Hematopoietic multipotent progenitor cell treated with erythropoietin and hydrocortisone succinate and interleukin-3 and kit ligand, for 8 days (in vitro differentiated cells): Measurements from ENCODE around the gene TGIF2.
"Not testable (repeated sequence)": the region's sequence is repeated elsewhere in the genome, so short reads cannot be mapped to it uniquely, and the experiment has no call there.

Source experiments
- DNase-seq: peaks from one replicate; pipeline ENCODE4 v3.0.0-alpha.2; 2015

TGIF2 gene

GRCh38 chr20:36620917-36621316 lies 47.5 kb downstream of the TGIF2 start:
- DNase-seq = no peak

GRCh38 chr20:36623444-36623843 lies 50.0 kb downstream of the TGIF2 start:
- DNase-seq = no peak

DNA sequence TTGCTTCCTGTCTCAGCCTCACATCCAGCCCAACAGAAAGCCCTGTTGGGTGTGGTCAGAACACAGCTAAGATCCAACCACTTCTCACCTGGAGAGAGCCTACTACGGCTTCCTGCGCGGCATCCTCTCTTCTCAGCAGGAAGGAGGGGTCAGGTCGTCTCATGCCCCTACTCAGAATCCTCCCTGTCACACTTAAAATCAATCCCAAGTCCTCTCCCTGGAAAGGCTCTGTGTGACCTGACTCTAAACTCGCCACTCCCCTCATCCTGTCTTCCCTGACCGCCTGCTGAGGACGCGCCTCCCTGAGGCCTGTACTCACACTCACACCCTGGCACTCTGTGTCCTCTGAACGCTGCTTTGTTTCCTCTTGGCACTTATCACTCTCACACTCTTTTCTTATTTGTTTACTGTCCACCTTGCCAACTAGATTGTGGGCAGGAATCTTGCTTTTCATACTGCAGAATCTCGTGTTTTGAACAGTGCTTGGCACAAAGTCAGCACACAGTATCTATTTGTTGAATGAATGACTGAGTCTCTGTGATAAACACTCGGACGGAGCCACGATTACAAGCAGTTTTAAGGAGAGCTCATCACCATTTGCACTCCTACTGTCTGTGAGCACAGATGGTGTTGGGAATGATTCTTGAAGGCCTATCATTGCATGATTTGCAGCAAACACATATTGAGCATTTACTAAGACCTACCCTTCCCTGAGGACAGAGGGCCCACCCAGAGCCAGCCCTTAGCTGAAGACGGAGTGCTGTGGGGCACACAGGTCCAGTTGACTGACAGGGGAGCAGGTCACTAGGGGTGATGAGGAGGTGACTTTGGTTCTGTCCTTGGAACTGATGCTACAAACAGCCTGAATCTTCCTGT lies 50.9 kb downstream of the TGIF2 start:
- DNase-seq = peak; percentile 92

GRCh38 chr20:36624944-36625324 lies 51.5 kb downstream of the TGIF2 start:
- no peak for DNase-seq

DNA sequence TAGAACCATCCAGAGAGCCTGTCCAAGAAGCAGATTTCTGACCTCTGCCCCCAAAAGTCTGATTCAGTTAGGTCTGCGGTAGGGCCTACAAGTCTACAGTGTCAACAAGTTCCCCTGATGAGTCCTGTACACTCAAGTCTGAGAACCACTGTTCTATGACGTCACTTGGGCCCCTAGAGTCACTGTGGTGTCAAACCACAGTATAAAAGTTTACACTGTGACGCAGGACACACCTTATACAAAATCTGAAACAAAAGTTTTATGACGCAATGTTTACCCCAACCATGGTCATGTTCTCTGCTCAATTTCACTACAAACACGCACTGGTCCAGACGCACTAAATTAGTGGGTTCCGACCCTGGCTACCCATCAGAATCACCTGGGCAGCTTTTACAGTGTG lies 54.7 kb downstream of the TGIF2 start:
- DNase-seq = no peak

- DNase-seq = no peak
Measured at GRCh38 chr20:36629719-36630681, 56.6 kb downstream of the TGIF2 start.

- DNase-seq = no peak
Measured at GRCh38 chr20:36631646-36632045, 58.2 kb downstream of the TGIF2 start.

GRCh38 chr20:36632147-36632486 lies 58.7 kb downstream of the TGIF2 start:
- DNase-seq = no peak

GRCh38 chr20:36632487-36633284 lies 59.3 kb downstream of the TGIF2 start:
- DNase-seq = no peak

GRCh38 chr20:36633285-36633772 lies 59.9 kb downstream of the TGIF2 start:
- no peak for DNase-seq

DNA sequence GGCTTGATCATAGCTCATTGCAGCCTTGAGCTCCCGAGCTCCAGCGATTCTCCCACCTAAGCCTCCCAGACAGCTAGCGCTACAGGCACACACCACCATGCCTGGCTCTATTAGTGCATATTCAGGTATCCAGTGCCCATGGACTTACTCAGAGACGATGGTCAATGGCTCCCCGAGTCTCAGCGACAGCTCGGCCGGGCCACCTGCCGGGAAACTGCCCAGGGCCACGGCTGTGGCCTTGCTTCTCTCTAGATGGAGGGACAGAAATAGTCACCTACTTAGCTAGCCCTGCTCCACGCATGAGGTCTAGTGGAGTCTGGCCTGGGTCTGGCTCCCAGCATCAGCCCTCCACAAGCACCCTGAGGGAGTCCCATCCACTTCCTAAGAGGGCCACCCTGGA lies 60.9 kb downstream of the TGIF2 start:
- DNase-seq = no peak

DNA sequence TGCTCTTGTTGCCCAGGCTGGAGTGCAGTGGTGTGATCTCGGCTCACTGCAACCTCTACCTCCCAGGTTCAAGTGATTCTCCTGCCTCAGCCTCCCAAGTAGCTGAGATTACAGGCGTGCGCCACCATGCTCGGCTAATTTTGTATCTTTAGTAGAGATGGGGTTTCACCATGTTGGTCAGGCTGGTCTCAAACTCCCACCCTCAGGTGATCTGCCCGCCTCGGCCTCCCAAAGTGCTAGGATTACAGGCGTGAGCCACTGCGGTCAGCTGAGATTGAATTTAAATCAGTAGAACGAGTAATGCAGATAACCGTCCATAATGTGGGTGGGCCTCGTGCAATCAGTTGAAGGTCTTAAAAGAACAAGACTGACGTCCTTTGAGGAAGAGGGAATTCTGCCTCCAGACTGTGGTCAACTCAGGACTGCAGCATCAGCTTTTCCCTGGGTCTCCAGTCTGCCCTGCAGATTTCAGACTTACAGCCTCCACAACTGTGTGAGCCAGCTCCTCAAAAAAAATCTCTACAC lies 65.5 kb downstream of the TGIF2 start:
- DNase-seq = not testable (repeated sequence)

DNA sequence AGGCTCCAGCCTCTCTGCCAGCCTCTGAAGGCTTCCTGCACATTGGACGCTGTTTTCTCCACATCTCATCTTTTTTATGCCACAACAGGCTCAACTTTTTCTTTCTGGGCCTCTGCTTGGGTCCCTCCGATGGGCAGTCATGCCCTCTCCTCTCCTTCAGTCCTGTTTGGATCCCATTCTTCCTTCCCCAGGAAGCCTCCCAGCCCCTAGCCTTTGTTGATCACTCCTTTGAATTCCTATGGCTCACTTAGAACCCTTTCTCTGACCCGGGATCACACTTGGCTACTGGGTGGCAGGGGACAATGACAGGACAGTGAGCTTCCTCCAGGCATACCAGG lies 68.1 kb downstream of the TGIF2 start:
- no peak for DNase-seq

DNA sequence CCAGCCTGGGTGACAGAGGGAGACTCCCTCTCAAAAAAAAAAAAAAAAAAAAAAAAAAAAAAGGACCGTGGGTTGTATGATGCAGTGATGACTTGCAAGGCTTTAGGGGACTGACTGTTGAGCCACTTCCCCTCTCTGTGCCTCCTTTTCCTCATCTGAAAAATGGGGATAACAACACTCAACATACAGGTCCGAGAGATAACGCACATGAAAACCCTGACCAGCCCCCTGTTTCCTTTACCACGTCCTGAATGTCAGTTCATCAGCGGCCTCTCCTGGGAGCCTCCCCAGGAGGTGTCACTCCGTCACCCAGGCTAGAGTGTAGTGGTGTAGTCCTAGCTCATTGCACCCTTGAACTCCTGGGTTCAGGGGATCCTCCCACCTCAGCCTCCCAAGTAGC lies 68.7 kb downstream of the TGIF2 start:
- peak; percentile 72 for DNase-seq
